ENCODE data around the gene ZNF22.

ZNF22 gene

GRCh38 chr10:44956717-44957706 is 43.7 kb upstream of the ZNF22 start:
- DNase-seq (ENCODE audit: extremely low read depth, low read depth): no peak
- TF ChIP-seq CTCF (IDR thresholded peaks at IDR 0.05; ENCODE audit: low read depth, low read length): no peak

- no peak for TF ChIP-seq CTCF (IDR thresholded peaks at IDR 0.05; ENCODE audit: low read depth, low read length)
- DNase-seq (ENCODE audit: extremely low read depth, low read depth): no peak
Measured at GRCh38 chr10:44958196-44958897, 42.4 kb upstream of the ZNF22 start.

- no peak for TF ChIP-seq CTCF (IDR thresholded peaks at IDR 0.05; ENCODE audit: low read depth, low read length)
- no peak for DNase-seq (ENCODE audit: extremely low read depth, low read depth)
Measured at GRCh38 chr10:44958898-44959246, 41.9 kb upstream of the ZNF22 start.

- no peak for TF ChIP-seq CTCF (IDR thresholded peaks at IDR 0.05; ENCODE audit: low read depth, low read length)
- DNase-seq (ENCODE audit: extremely low read depth, low read depth): no peak
Measured at GRCh38 chr10:44959247-44960087, 41.3 kb upstream of the ZNF22 start, which contains the start of gene RASSF4. RASSF4 (plus strand) TSS chr10:44959802; CDS start chr10:44970203, 10,401 bp downstream.

- TF ChIP-seq CTCF (IDR thresholded peaks at IDR 0.05; ENCODE audit: low read depth, low read length): no peak
- DNase-seq (ENCODE audit: extremely low read depth, low read depth): no peak
Measured at GRCh38 chr10:44960088-44960460, 40.6 kb upstream of the ZNF22 start.

GRCh38 chr10:44960482-44961229 is 40.1 kb upstream of the ZNF22 start:
- no peak for DNase-seq (ENCODE audit: extremely low read depth, low read depth)
- TF ChIP-seq CTCF (IDR thresholded peaks at IDR 0.05; ENCODE audit: low read depth, low read length): no peak
